Left lobe of liver (tissue), 2 donors: ENCODE data around the gene MGLL. TPM values are rescaled to one million over a fixed set of nuclear protein-coding genes. Genes with fewer than 3 reads are reported as not detected.

ENCODE experiments used
- ATAC-seq: fragments of 200-7000 bp; cut with Tn5 transposase; one replicate; pipeline ENCODE4 v1.9.1; 2020; ENCODE audit warnings: mild to moderate bottlenecking, moderate library complexity
- DNase-seq: peaks from one replicate; pipeline ENCODE4 v3.0.0-alpha.2; 2020; ENCODE audit warnings: low spot score
- total RNA-seq: library from RNA; stranded (reverse); gene quantifications from one replicate; pipeline ENCODE4 v1.2.1, GENCODE V29; 2021
- donor health status: DM: no; HTN: no; CAD: no; lungs with moderate emphysema.
- donor health status: DM: no; HTN: yes; CAD: no.

The MGLL gene
- total RNA-seq, 1 donor from 2014 or later: 139 TPM

DNA sequence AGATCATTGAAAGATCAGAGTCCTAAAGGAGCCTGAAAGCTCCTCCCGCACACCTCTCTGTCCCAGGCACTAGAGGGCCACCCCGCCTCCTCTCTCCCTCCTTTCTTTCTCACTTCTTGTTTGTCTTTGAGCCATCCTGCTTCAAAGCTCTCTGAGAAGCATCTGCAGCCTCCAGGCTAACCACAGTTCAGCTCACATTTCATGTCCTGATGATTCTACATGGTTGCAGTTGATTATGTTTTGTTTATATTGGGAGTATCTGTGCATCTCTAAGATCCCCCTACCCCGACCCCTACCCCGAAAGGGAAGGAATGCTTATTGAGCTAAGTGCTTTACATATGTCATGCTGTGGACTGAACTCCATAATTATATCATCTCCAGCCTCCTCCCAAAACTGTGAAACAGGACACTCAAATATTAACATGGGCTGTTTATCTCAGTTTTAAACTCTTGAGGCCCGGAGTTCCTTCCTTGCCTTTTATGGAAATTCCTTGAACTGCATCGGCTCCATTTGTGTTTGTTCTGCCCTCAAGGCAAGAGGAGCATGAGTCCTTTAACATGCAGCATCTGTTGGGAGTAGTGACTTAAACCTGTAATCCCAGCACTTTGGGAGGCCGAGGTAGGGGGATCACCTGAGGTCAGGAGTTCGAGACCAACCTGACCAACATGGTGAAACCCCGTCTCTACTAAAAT lies 30.9 kb downstream of the MGLL start:
- DNase-seq (no peak), ATAC-seq (peak; percentile 15)

DNA sequence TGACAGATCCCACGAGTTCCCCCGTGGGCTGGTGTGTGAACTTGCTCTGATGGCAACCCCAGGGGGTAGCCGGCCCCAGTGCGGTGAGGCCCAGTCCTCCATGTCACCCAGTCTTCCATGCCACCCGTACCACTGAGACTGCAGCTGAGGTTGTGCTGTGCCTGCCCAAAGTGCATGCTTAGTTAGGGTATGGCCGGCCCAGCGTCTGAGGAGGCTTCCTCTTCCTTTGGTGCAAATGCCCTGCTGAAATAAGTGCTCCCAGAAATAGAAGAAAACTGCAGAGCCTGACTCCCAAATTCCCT lies 31.5 kb downstream of the MGLL start:
- DNase-seq: no peak
- ATAC-seq: no peak

- DNase-seq (no peak), ATAC-seq (no peak)
These were observed 32.1 kb downstream of the MGLL start for GRCh38 chr3:127789990-127790881.

DNA sequence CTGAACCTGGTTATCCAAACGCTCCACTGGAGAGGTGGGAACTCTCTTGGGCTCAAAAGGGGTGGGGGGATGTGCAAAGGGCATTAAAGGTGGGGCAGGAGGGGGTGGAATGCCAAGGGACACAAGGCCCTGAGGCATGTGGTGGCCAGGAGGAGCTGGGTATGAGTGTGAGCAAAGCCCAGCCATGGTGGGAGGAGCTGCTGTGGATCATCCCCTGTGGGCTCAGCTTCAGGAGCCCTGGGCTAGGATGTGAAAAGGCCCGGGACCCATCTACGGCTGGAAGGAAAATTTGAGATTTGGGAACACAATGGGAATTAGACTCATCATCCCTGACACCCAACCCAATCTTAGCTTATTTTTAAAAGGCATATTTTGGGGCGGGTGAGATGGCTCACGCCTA lies 33.3 kb downstream of the MGLL start:
- ATAC-seq: no peak
- DNase-seq: no peak

DNA sequence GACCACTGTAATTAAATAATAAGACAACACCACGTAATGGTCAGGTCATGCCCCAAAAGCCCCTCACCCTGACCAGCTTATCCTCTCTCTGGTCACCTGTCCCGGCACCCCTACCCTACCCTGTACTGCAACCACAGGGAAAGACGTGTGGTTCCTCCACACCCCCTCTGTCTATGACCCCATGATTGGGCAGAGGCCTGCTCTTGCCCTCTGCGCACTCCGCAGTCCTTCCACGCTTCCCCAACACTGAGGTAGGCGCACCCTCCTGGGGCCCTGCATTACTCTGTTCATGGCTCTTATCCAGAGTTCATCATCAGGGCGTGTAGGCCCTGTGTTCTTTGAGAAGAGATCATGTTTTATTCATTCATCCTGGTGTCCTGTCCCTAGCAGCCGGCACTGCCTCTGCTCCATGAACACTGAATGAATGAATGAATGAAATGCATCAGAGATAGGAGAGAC lies 33.8 kb downstream of the MGLL start:
- no peak for DNase-seq
- no peak for ATAC-seq

DNA sequence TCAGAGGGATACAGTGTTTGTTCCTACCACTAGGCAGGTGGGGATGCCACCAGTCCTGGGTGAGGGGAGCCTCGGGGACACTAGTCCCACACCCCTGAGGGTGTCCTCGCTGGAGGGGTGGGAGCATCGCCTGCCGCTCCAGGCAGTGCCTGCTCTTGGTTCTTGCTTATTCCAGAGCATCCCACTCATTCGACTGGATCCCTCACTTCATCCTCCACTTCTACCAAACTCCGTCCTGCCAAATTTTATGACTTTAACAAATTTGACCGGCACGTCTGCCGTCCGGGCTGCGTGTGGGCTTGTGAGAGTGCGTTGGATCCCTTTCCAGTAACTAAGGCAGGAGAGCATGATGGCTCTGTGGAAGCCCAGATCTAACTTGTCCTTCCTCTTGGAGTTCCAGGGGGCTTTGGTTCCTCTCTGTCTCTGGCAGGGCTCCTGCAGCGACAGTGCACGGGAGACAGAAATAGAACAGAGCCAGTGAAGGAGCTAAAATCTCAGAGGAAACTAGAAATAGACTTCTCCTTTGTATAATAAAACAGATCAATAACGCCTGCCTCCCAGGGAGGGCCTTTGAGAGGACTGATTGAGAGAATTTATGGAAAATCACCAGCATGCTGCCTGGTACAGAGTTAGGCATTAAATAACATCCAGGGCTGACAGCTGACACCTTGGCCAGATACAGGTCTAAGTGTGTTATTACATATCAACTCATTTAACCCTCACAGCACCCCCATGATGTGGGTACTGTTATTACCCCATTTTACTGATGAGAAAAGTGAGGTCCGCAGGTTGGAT lies 34.5 kb downstream of the MGLL start:
- ATAC-seq (no peak), DNase-seq (no peak)

- ATAC-seq (peak; percentile 40), DNase-seq (no peak)
These were observed 35.2 kb downstream of the MGLL start for GRCh38 chr3:127787071-127787490.

- ATAC-seq (peak; percentile 36), DNase-seq (peak; percentile 73)
These were observed 35.8 kb downstream of the MGLL start for GRCh38 chr3:127786353-127787070.

- DNase-seq (no peak), ATAC-seq (peak; percentile 23)
These were observed 36.5 kb downstream of the MGLL start for GRCh38 chr3:127785711-127786265.

DNA sequence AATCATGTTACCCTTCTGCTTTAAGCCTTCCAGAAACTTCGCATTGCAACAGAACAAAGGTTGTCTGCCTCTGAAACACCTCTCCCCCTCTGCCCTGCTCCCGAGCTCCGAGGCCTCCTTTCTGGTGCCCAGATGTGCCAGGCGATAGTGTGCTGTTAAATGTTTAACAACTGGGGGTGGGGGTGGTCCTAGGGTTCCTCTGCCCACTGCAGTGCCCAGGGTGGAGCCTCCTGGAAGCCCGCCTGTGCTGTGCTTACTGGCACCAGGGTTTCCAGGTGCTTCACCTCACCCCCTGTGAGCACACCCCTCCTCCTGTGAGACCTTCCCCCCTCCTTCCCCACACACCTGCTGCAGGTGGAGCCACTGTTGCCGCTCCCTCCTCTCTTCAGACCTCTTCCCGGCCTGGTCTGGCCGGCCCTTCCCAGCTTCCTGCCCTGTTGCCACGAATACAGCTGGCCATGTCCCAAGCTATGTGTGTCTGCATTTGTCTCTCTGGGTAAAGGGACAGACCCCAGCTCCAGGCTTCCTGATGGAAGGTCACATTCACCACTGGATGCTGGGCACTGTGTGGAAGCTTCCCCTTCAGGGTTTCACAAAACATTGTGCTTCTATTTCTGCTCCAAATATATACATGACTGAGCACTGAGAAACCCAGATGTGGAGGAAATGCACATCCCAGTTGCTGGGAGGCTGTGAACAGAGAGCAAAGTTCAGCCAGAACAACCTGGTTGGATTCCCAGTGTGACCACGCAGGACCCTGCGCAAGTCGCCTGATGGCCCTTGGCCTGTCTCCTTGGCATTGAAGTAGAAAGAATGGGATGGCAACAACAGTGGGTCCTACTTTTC lies 37.2 kb downstream of the MGLL start:
- ATAC-seq (peak; percentile 72), DNase-seq (peak; percentile 86)

GRCh38 chr3:127784283-127784682 lies 38.0 kb downstream of the MGLL start:
- DNase-seq (no peak), ATAC-seq (no peak)

GRCh38 chr3:127783642-127784160 lies 38.6 kb downstream of the MGLL start:
- ATAC-seq (no peak), DNase-seq (no peak)

- no peak for ATAC-seq
- DNase-seq: no peak
These were observed 39.1 kb downstream of the MGLL start for GRCh38 chr3:127783166-127783565.

DNA sequence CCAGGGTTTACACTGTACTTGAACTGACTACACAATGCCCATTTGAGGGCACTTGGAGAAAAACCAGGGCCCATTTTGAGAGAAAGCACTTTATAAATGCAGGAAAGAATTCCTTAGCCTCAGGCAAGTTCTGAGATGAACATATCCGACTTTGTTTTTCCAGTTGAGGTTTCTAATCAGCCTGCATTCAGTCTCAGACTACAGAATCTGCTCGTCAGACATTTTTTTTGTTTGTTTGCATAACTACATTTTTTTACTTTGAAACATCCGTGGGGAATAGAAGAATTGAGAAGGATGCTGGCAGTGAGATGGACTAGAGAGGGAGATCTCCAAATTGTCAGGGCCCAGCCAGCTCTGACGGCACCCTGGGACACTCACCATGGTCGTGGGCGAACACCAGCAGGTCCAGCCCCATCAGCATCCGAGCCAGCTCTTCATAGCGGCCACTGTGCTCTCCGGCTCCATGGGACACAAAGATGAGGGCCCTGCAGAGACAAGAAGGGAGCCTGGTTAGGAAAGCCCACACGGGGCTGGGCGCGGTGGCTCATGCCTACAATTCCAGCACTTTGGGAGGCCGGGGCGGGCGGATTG lies 40.8 kb downstream of the MGLL start:
- DNase-seq: no peak
- no peak for ATAC-seq

DNA sequence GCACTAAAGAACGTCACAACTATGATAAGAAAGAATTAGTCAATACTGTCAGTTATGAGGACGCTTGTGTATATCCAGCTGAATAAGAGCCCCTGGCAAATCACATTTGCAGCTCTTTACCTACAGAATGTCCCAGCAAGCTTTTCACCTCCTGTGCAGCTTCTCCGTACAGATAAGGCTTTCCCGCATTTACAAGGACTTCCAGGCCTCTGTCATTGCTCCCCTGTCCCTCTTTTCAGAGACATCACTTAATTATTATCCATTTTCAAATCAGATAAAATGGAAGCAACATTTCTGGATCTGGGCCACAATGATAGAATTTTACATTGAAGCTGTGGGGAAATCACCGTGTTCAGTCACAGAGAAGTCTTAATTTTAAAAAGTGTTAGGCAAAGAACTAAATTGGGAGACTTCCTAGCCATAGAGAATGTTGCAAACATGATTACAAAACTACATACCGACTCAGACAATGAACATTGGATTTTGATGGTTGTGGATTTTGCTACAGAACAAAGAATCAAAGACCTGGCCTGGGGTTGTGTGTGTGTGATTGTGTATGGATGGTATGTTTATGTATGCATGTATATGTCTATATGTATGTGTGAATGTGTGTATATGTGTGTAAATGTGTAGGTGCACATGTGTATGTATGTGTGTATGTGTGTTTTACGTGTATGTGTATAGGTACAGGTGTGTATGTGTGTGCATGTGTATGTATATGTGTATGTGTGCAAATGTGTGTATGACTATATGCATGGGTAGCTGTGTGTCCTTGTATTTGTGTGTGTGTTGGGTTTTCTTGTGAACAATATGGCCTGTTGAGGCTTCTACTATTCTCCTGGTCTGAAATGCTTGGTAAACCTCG lies 41.5 kb downstream of the MGLL start:
- ATAC-seq: no peak
- no peak for DNase-seq

GRCh38 chr3:127779747-127780146 lies 42.6 kb downstream of the MGLL start:
- DNase-seq (no peak), ATAC-seq (no peak)

GRCh38 chr3:127777921-127778656 lies 44.2 kb downstream of the MGLL start:
- ATAC-seq (peak; percentile 8), DNase-seq (no peak)
